Hepatocyte (in vitro differentiated cells): ENCODE results near the gene VGLL4.

ENCODE experiments used
- CTCF ChIP-seq: fragments of 200-600 bp; sonication (generic); IDR thresholded peaks from 2 replicates; pipeline ENCODE4 v1.5.1; 2016; ENCODE audit warnings: antibody characterized with exemption, mild to moderate bottlenecking; ENCODE audit not compliant: poor library complexity
- EZH2phosphoT487 ChIP-seq: fragments of 200-600 bp; sonication (generic); IDR thresholded peaks from one replicate; pipeline ENCODE4 v1.6.1; 2018; ENCODE audit warnings: antibody characterized with exemption, mild to moderate bottlenecking, low read depth, moderate library complexity; ENCODE audit not compliant: unreplicated experiment, severe bottlenecking

DNA sequence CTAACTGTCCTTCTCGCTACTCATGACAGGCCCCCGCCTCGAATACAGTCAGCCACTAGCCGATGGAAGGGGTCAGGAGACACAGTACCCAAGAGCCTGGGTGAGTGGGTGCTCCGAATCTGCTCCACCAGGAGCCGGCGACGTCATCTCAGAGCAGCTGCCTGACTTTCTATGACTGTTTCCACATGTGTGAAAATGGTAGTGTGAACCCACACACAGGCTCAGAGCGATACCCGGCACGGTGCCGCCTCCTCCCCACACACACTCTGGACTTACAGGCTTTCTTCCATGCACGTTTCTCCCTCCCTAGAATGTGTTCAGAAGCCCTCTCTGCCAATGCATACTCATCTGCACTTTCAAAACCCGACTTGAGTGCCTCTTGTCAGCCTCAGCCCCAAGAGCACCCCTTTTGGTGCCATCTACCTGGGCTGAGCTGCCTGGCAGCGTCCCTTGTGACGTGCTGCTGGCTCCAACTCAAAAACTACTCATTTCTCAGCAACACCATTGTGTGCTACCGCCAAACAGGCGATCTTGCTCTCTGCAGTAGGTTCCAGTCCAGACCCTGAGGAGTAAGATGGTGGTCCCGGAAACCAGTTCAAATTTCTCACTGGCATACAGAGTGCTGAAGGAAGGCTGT, 29.7 kb downstream of the VGLL4 start:
- TF ChIP-seq CTCF (no peak), EZH2phosphoT487 (no peak)
